ENCODE data around the gene TAOK2.

DNA sequence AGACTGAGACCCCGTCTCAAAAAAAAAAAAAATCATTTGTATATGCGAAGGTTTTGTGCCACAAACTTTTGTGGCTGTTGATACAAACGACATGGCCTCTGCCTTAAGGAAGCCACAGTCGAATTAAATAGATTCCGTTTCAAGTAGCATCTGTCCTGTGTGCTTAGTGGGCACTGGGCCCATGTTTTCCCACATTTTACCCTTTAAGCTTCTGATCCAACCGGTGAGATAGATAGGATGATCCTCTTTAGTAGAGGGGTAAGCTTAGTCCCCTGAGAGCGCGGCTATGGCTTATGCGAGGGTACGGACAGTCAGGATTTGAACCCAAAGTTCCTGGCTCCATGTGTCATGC lies 12.6 kb upstream of the TAOK2 start:
- TF ChIP-seq EP300 (IDR thresholded peaks at IDR 0.05) (no peak), POLR2A (IDR thresholded peaks at IDR 0.05) (no peak)

Measured in tibial nerve (tissue), 3 donors.